ENCODE results near the gene TMPRSS9.
"Not testable (repeated sequence)": the region's sequence is repeated elsewhere in the genome, so short reads cannot be mapped to it uniquely, and the experiment has no call there.

Gene TMPRSS9

GRCh38 chr19:2411709-2412108 is 51.6 kb downstream of the TMPRSS9 start:
- Histone ChIP-seq H3K4me1 (ENCODE audit: control insufficient read depth, insufficient read depth, low read length) (no peaks in the 10 kb centered on the region), H3K4me3 (ENCODE audit: insufficient read depth, low read depth, low read length) (no peak overlapping the region), H3K9me3 (ENCODE audit: control insufficient read depth, low read length) (peaks cover 4% of the 10 kb centered on the region), H3K36me3 (ENCODE audit: control insufficient read depth, insufficient read depth, low read length) (no peaks in the 10 kb centered on the region), H3K27me3 (ENCODE audit: control insufficient read depth, insufficient read depth, low read length, poor library complexity, severe bottlenecking) (no peaks in the 10 kb centered on the region), H3K27ac (ENCODE audit: insufficient read depth, low read depth, low read length, poor library complexity, severe bottlenecking) (no peak overlapping the region)
- WGBS, 2 experiments, result 91 to 97% methylated on average over 8 of the region's 8 CpGs

DNA sequence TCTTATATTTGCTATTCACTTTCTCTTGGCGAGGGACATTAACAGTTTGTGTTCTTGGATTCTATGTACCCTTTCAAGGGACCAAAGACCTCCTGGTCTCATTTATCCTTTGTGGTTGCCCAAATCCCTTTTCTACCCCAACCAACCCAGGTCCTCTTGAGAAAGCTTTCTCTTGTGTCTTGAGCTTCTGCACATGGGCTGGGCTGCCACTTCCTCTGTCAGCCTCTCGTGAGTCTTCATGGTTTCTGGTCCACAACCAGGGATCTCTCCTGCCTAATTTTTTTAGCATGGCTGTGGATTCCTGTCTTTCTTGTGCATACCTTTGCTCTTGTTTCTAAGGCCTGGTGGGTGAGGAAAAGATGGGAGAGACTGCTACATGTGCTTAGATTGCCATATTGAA is 52.4 kb downstream of the TMPRSS9 start:
- H3K27me3 ChIP-seq (ENCODE audit: control insufficient read depth, insufficient read depth, low read length, poor library complexity, severe bottlenecking), result no peaks in the 10 kb centered on the region
- H3K9me3 ChIP-seq (ENCODE audit: control insufficient read depth, low read length), result peaks cover 4% of the 10 kb centered on the region
- H3K27ac ChIP-seq (ENCODE audit: insufficient read depth, low read depth, low read length, poor library complexity, severe bottlenecking), result no peak overlapping the region
- H3K4me3 ChIP-seq (ENCODE audit: insufficient read depth, low read depth, low read length), result no peak overlapping the region
- 81 to 89% methylated on average over 2 of the region's 2 CpGs for WGBS, 2 experiments
- H3K36me3 ChIP-seq (ENCODE audit: control insufficient read depth, insufficient read depth, low read length), result no peaks in the 10 kb centered on the region
- no peaks in the 10 kb centered on the region for H3K4me1 ChIP-seq (ENCODE audit: control insufficient read depth, insufficient read depth, low read length)

DNA sequence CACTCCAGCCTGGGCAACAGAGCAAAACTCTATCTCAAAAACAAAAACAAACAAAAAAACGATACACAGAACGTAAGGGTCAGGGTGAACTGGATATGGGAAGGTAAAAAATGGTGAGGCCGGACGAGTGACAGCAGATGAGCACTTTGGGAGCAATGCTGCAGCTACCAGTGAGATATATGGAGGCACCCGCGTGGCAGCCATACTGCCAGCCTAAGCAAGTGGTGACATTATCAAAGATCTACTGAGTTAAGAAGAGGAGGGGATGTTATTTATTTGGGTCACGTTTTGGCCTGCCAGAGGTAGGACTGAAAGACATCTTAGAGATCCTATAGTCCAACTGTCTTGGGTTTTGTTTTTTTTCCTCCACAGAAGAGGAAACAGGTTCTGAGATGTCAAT is 53.1 kb downstream of the TMPRSS9 start:
- Histone ChIP-seq H3K27me3 (ENCODE audit: control insufficient read depth, insufficient read depth, low read length, poor library complexity, severe bottlenecking) (no peaks in the 10 kb centered on the region), H3K27ac (ENCODE audit: insufficient read depth, low read depth, low read length, poor library complexity, severe bottlenecking) (no peak overlapping the region), H3K9me3 (ENCODE audit: control insufficient read depth, low read length) (peaks cover 4% of the 10 kb centered on the region), H3K4me1 (ENCODE audit: control insufficient read depth, insufficient read depth, low read length) (no peaks in the 10 kb centered on the region), H3K36me3 (ENCODE audit: control insufficient read depth, insufficient read depth, low read length) (no peaks in the 10 kb centered on the region), H3K4me3 (ENCODE audit: insufficient read depth, low read depth, low read length) (no peak overlapping the region)
- 92% methylated on average over 7 of the region's 7 CpGs for WGBS, 2 experiments

- H3K27me3 ChIP-seq (ENCODE audit: control insufficient read depth, insufficient read depth, low read length, poor library complexity, severe bottlenecking), result no peaks in the 10 kb centered on the region
- H3K9me3 ChIP-seq (ENCODE audit: control insufficient read depth, low read length), result peaks cover 4% of the 10 kb centered on the region
- no peak overlapping the region for H3K27ac ChIP-seq (ENCODE audit: insufficient read depth, low read depth, low read length, poor library complexity, severe bottlenecking)
- H3K36me3 ChIP-seq (ENCODE audit: control insufficient read depth, insufficient read depth, low read length), result no peaks in the 10 kb centered on the region
- no peaks in the 10 kb centered on the region for H3K4me1 ChIP-seq (ENCODE audit: control insufficient read depth, insufficient read depth, low read length)
- H3K4me3 ChIP-seq (ENCODE audit: insufficient read depth, low read depth, low read length), result no peak overlapping the region
- WGBS, 2 experiments, result 94 to 95% methylated on average over 16 of the region's 16 CpGs
These were observed 53.6 kb downstream of the TMPRSS9 start for GRCh38 chr19:2413629-2414028.

GRCh38 chr19:2415281-2415972 is 55.4 kb downstream of the TMPRSS9 start:
- H3K27ac ChIP-seq (ENCODE audit: insufficient read depth, low read depth, low read length, poor library complexity, severe bottlenecking), result no peak overlapping the region
- H3K4me1 ChIP-seq (ENCODE audit: control insufficient read depth, insufficient read depth, low read length), result no peaks in the 10 kb centered on the region
- H3K9me3 ChIP-seq (ENCODE audit: control insufficient read depth, low read length), result no peaks in the 10 kb centered on the region
- H3K4me3 ChIP-seq (ENCODE audit: insufficient read depth, low read depth, low read length), result no peak overlapping the region
- no peaks in the 10 kb centered on the region for H3K27me3 ChIP-seq (ENCODE audit: control insufficient read depth, insufficient read depth, low read length, poor library complexity, severe bottlenecking)
- no peaks in the 10 kb centered on the region for H3K36me3 ChIP-seq (ENCODE audit: control insufficient read depth, insufficient read depth, low read length)
- WGBS, 2 experiments, result 88 to 89% methylated on average over 29 of the region's 29 CpGs

- Histone ChIP-seq H3K4me1 (ENCODE audit: control insufficient read depth, insufficient read depth, low read length) (no peaks in the 10 kb centered on the region), H3K4me3 (ENCODE audit: insufficient read depth, low read depth, low read length) (no peak overlapping the region), H3K27ac (ENCODE audit: insufficient read depth, low read depth, low read length, poor library complexity, severe bottlenecking) (no peak overlapping the region), H3K9me3 (ENCODE audit: control insufficient read depth, low read length) (no peaks in the 10 kb centered on the region), H3K36me3 (ENCODE audit: control insufficient read depth, insufficient read depth, low read length) (no peaks in the 10 kb centered on the region), H3K27me3 (ENCODE audit: control insufficient read depth, insufficient read depth, low read length, poor library complexity, severe bottlenecking) (no peaks in the 10 kb centered on the region)
- 61 to 68% methylated on average over 6 of the region's 6 CpGs for WGBS, 2 experiments
These were observed 55.9 kb downstream of the TMPRSS9 start for GRCh38 chr19:2415973-2416319.

- 93 to 95% methylated on average over 19 of the region's 19 CpGs for WGBS, 2 experiments
- Histone ChIP-seq H3K4me3 (ENCODE audit: insufficient read depth, low read depth, low read length) (no peak overlapping the region), H3K27ac (ENCODE audit: insufficient read depth, low read depth, low read length, poor library complexity, severe bottlenecking) (no peak overlapping the region), H3K36me3 (ENCODE audit: control insufficient read depth, insufficient read depth, low read length) (no peaks in the 10 kb centered on the region), H3K9me3 (ENCODE audit: control insufficient read depth, low read length) (no peaks in the 10 kb centered on the region), H3K4me1 (ENCODE audit: control insufficient read depth, insufficient read depth, low read length) (no peaks in the 10 kb centered on the region), H3K27me3 (ENCODE audit: control insufficient read depth, insufficient read depth, low read length, poor library complexity, severe bottlenecking) (no peaks in the 10 kb centered on the region)
These were observed 56.4 kb downstream of the TMPRSS9 start for GRCh38 chr19:2416321-2417097.

DNA sequence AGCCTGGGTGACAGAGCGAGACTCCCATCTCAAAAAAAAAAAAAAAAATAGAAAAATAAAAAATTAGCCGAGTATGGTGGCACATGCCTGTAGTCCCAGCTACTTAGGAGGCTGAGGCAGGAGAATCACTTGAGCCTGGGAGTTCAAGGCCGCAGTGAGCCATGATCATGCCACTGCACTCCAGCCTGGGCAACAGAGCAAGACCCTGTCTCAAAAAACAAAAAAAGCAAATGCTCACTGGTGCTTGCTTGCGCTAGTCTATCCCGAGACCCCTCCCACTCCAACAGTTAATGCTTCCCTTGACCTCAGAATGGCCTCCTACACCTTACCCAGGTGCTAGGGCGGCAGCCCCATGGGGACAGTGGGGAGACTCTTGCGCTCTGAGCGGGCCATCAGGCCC is 57.4 kb downstream of the TMPRSS9 start:
- H3K36me3 ChIP-seq (ENCODE audit: control insufficient read depth, insufficient read depth, low read length); H3K4me3 ChIP-seq (ENCODE audit: insufficient read depth, low read depth, low read length); H3K9me3 ChIP-seq (ENCODE audit: control insufficient read depth, low read length); H3K4me1 ChIP-seq (ENCODE audit: control insufficient read depth, insufficient read depth, low read length); H3K27me3 ChIP-seq (ENCODE audit: control insufficient read depth, insufficient read depth, low read length, poor library complexity, severe bottlenecking); H3K27ac ChIP-seq (ENCODE audit: insufficient read depth, low read depth, low read length, poor library complexity, severe bottlenecking): not testable (repeated sequence)
- 90 to 91% methylated on average over 7 to 8 of the region's 8 CpGs for WGBS, 2 experiments

DNA sequence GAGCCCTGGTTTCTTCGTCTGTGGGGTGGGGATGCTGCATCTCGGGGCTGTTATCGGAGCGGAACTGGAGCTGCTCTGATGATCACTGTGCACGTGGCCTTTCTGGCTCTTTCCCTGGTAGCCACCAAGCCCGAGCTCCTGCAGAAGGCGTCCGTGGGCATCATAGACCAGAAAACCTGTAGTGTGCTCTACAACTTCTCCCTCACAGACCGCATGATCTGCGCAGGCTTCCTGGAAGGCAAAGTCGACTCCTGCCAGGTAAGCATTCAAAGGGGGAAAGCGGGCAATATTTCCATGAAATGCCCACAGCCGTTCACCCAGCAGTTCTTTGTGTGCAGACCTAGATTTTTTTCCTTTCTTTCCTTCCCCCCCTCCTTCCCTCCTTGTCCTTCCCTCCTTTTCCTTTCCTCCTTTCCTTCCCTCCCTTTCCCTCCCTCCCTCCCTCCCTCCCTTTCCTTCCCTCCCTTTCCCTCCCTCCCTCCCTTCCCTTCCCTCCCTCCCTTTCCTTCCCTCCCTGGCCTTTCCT is 57.9 kb downstream of the TMPRSS9 start:
- Histone ChIP-seq H3K4me3 (ENCODE audit: insufficient read depth, low read depth, low read length) (no peak overlapping the region), H3K27ac (ENCODE audit: insufficient read depth, low read depth, low read length, poor library complexity, severe bottlenecking) (no peak overlapping the region), H3K36me3 (ENCODE audit: control insufficient read depth, insufficient read depth, low read length) (no peaks in the 10 kb centered on the region), H3K9me3 (ENCODE audit: control insufficient read depth, low read length) (no peaks in the 10 kb centered on the region), H3K27me3 (ENCODE audit: control insufficient read depth, insufficient read depth, low read length, poor library complexity, severe bottlenecking) (no peaks in the 10 kb centered on the region), H3K4me1 (ENCODE audit: control insufficient read depth, insufficient read depth, low read length) (no peaks in the 10 kb centered on the region)
- WGBS, 2 experiments, result 91 to 92% methylated on average over 13 of the region's 13 CpGs

DNA sequence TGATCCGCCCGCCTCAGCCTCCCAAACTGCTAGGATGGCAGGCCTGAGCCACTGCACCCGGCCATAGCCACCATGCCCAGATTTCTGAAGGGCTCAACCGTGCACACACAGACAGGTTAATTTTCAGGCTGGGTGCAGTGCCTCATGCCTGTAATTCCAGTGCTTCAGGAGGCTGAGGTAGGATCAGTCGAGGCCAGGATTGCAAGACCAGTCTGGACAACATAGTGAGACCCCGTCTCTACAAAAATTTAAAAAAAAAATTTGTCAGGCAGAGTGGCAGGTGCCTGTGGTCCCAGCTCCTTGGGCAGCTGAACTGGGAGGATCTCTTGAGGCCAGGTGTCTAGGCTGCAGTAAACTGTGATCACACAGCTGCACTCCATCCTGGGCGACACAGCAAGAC is 59.7 kb downstream of the TMPRSS9 start:
- peaks cover 6% of the 10 kb centered on the region for H3K4me1 ChIP-seq (ENCODE audit: control insufficient read depth, insufficient read depth, low read length)
- no peaks in the 10 kb centered on the region for H3K27me3 ChIP-seq (ENCODE audit: control insufficient read depth, insufficient read depth, low read length, poor library complexity, severe bottlenecking)
- H3K36me3 ChIP-seq (ENCODE audit: control insufficient read depth, insufficient read depth, low read length), result no peaks in the 10 kb centered on the region
- WGBS, 2 experiments, result 93 to 96% methylated on average over 7 of the region's 7 CpGs
- H3K9me3 ChIP-seq (ENCODE audit: control insufficient read depth, low read length), result no peaks in the 10 kb centered on the region
- no peak overlapping the region for H3K27ac ChIP-seq (ENCODE audit: insufficient read depth, low read depth, low read length, poor library complexity, severe bottlenecking)
- no peak overlapping the region for H3K4me3 ChIP-seq (ENCODE audit: insufficient read depth, low read depth, low read length)

Measured in ectodermal cell (in vitro differentiated cells).